DOHH2 (cell line): Measurements from ENCODE around the gene NOTO.

Source experiments
- EZH2phosphoT487 ChIP-seq: fragments of 200-600 bp; sonication (generic); IDR thresholded peaks from 2 replicates; pipeline ENCODE4 v1.6.1; 2017; ENCODE audit warnings: borderline replicate concordance, mild to moderate bottlenecking, antibody characterized with exemption, low read length, moderate library complexity, mixed read lengths
- TF ChIP-seq, protein P1 (sequence below): fragments of 200-600 bp; sonication (generic); IDR thresholded peaks from one replicate; pipeline ENCODE4 v1.5.1; 2014; ENCODE audit warnings: antibody characterized with exemption, mild to moderate bottlenecking, low read depth, low read length; ENCODE audit not compliant: poor library complexity, severe bottlenecking

DNA sequence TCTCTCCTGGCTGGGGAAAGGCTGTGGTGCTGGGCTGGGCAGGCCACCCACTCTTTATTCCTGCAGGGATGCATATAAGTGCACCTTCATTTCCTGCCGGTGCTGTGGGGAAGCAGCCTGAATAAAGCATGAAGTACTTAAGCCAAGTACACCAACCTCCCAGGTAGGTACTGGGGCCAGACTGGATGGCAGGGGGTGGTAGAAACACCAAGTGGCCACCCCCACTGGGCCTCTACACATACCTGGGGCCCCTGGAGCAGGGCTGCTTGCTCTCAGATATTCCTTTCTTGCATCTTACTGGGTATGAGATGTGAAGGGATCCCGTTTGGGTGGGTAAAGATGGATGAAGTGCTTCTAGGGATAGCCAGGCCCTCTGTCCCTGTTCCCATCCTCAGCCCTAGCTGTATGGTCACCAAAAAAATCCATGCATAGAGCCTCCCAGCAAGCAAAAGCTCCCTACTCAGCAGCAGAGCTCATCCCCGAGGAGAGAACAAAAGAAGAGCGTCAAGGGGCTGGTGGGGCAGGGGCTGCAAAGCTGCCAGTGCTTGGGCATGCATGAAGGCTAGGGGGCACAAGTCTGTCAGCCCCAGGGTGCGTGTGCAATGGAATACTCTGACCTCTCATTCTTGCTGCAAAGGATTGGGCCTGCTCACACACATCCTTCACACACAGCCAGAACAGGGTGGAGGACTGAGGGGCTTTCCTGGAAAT is 53.7 kb downstream of the NOTO start:
- TF ChIP-seq, protein P1, sequence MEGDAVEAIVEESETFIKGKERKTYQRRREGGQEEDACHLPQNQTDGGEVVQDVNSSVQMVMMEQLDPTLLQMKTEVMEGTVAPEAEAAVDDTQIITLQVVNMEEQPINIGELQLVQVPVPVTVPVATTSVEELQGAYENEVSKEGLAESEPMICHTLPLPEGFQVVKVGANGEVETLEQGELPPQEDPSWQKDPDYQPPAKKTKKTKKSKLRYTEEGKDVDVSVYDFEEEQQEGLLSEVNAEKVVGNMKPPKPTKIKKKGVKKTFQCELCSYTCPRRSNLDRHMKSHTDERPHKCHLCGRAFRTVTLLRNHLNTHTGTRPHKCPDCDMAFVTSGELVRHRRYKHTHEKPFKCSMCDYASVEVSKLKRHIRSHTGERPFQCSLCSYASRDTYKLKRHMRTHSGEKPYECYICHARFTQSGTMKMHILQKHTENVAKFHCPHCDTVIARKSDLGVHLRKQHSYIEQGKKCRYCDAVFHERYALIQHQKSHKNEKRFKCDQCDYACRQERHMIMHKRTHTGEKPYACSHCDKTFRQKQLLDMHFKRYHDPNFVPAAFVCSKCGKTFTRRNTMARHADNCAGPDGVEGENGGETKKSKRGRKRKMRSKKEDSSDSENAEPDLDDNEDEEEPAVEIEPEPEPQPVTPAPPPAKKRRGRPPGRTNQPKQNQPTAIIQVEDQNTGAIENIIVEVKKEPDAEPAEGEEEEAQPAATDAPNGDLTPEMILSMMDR: no peak
- no peak for TF ChIP-seq EZH2phosphoT487
